HepG2 (cell line): ENCODE data around the gene KCNK5. TPM values are rescaled to one million over a fixed set of nuclear protein-coding genes. Genes with fewer than 3 reads are reported as not detected.

Experiments used
- ATAC-seq: fragments of 200-7000 bp; cut with Tn5 transposase; 3 replicates; pipeline ENCODE4 v1.9.1; 2020; ENCODE audit warnings: mild to moderate bottlenecking, moderate library complexity
- BruUV-seq: library from RNA; stranded (reverse); fragments of 400-500 nt; replicated peaks from 2 replicates; lab custom pipeline; 2021; lab: Mats Ljungman, UMichigan
- CTCF ChIA-PET: fragments of 300-600 bp; formaldehyde crosslinking; extraction: SDS; loops from one replicate; lab custom pipeline; 2021; ENCODE audit warnings: low total read pairs, inconsistent platforms, low intra/inter-chr PET ratio; lab: Yijun Ruan, JAX
- POLR2A ChIA-PET: fragments of 350-600 bp; sonication (Branson Sonifier 250); formaldehyde crosslinking; loops from one replicate; lab custom pipeline; 2020; ENCODE audit warnings: antibody characterized with exemption, inconsistent platforms; lab: Yijun Ruan, JAX
- DNase-seq: peaks from one replicate; pipeline ENCODE4 v3.0.0-alpha.2; 2015; ENCODE audit warnings: low spot score
- FAIRE-seq: peaks from 3 replicates; lab custom pipeline; 2011; peaks lifted over from hg19 to GRCh38; lab: Jason Lieb, UNC
- H2AFZ ChIP-seq: one replicate; pipeline ENCODE4 v1.6.1; 2011; ENCODE audit warnings: low read length, inconsistent platforms
- H3K27ac ChIP-seq: fragments of 300-600 bp; 3 replicates; pipeline ENCODE4 v1.8.0; 2011; ENCODE audit warnings: mixed run types, mild to moderate bottlenecking, mixed read lengths, low read length, inconsistent platforms; ENCODE audit not compliant: insufficient read depth; ENCODE audit errors: extremely low read length
- H3K27me3 ChIP-seq, 2 experiments: fragments of 200-600 bp in 1 of 2; 2 replicates in 1 of 2; 3 replicates in 1 of 2; pipeline versions ENCODE4 v1.6.0 to v1.8.0; 2011; ENCODE audit warnings: low read length in 2 of 2, mild to moderate bottlenecking in 2 of 2, moderate library complexity in 2 of 2, inconsistent platforms in 1 of 2; ENCODE audit not compliant: insufficient read depth in 2 of 2, control insufficient read depth in 1 of 2
- H3K36me3 ChIP-seq, 2 experiments: fragments of 200-600 bp in 1 of 2; replicated peaks in 1 of 2; 2 replicates in 1 of 2; 3 replicates in 1 of 2; pipeline versions ENCODE4 v1.5.1 to v1.8.0; 2011; ENCODE audit warnings: low read length in 2 of 2, inconsistent platforms in 1 of 2; ENCODE audit not compliant: insufficient read depth in 2 of 2, control insufficient read depth in 1 of 2
- H3K4me1 ChIP-seq: 2 replicates; pipeline ENCODE4 v1.5.1; 2012; ENCODE audit warnings: low read length, inconsistent platforms; ENCODE audit not compliant: insufficient read depth
- H3K4me2 ChIP-seq: 2 replicates; pipeline ENCODE4 v1.6.0; 2011; ENCODE audit warnings: low read depth, low read length, inconsistent platforms
- H3K4me3 ChIP-seq, 3 experiments: fragments of 200-600 bp in 1 of 3; sonication (generic), shearing (Covaris generic) in 1 of 3; replicated peaks in 1 of 3; 2 replicates each; pipeline ENCODE4 v1.5.1; 2011 to 2016; ENCODE audit warnings: low read length in 3 of 3, inconsistent platforms in 2 of 3, low read depth in 2 of 3, mild to moderate bottlenecking in 2 of 3, control low read depth in 1 of 3, mixed read lengths in 1 of 3; ENCODE audit not compliant: insufficient read depth in 1 of 3
- H3K79me2 ChIP-seq: one replicate; pipeline ENCODE4 v1.6.1; 2011; ENCODE audit warnings: low read length, inconsistent platforms; ENCODE audit not compliant: insufficient read depth
- H3K9ac ChIP-seq: 2 replicates; pipeline ENCODE4 v1.6.0; 2011; ENCODE audit warnings: mild to moderate bottlenecking, low read depth, low read length, inconsistent platforms; ENCODE audit not compliant: insufficient read depth
- H3K9me3 ChIP-seq: 2 replicates; pipeline ENCODE4 v1.5.1; 2012; ENCODE audit warnings: mild to moderate bottlenecking, low read length
- H4K20me1 ChIP-seq: 2 replicates; pipeline ENCODE4 v1.6.0; 2011; ENCODE audit warnings: inconsistent platforms, mild to moderate bottlenecking, low read length, moderate library complexity; ENCODE audit not compliant: insufficient read depth
- CSRNP2 ChIP-seq: sonication (generic); formaldehyde crosslinking; conservative IDR thresholded peaks from 2 replicates; pipeline ENCODE4 v1.8.0; 2022; ENCODE audit warnings: low read depth, missing genetic modification reagents
- FLYWCH1 ChIP-seq: sonication (generic); formaldehyde crosslinking; IDR thresholded peaks from 2 replicates; pipeline ENCODE4 v1.8.1; 2023; ENCODE audit warnings: mild to moderate bottlenecking, missing genetic modification reagents
- FOXK1 ChIP-seq: sonication (generic); formaldehyde crosslinking; IDR thresholded peaks from 2 replicates; pipeline ENCODE4 v1.4.0; 2020; ENCODE audit warnings: low read depth, missing genetic modification reagents, borderline replicate concordance
- HNF4A ChIP-seq: sonication (generic); formaldehyde crosslinking; IDR thresholded peaks from 2 replicates; pipeline ENCODE4 v1.4.0; 2020; ENCODE audit warnings: missing genetic modification reagents
- KLF12 ChIP-seq: sonication (generic); formaldehyde crosslinking; IDR thresholded peaks from 2 replicates; pipeline ENCODE4 v1.4.0; 2020; ENCODE audit warnings: missing genetic modification reagents, borderline replicate concordance
- KLF13 ChIP-seq: sonication (generic); formaldehyde crosslinking; IDR thresholded peaks from 2 replicates; pipeline ENCODE4 v1.4.0; 2020; ENCODE audit warnings: mild to moderate bottlenecking, missing genetic modification reagents
- NR2C2 ChIP-seq: sonication (generic); formaldehyde crosslinking; IDR thresholded peaks from 2 replicates; pipeline ENCODE4 v1.4.0; 2020; ENCODE audit warnings: missing genetic modification reagents, mild to moderate bottlenecking, moderate library complexity, borderline replicate concordance
- PHF8 ChIP-seq: sonication (generic); formaldehyde crosslinking; IDR thresholded peaks from 2 replicates; pipeline ENCODE4 v1.5.0; 2020; ENCODE audit warnings: missing genetic modification reagents
- RBFOX2 ChIP-seq: fragments of 200-400 bp; formaldehyde crosslinking; IDR thresholded peaks from 2 replicates; pipeline ENCODE4 v1.6.1; 2017; ENCODE audit warnings: low read depth, mild to moderate bottlenecking, low read length
- RFX3 ChIP-seq: IDR thresholded peaks from 2 replicates; pipeline ENCODE4 v1.6.1; 2016; ENCODE audit warnings: missing biosample characterization, missing genetic modification reagents
- SAFB2 ChIP-seq: sonication (generic); formaldehyde crosslinking; IDR thresholded peaks from 2 replicates; pipeline ENCODE4 v1.5.1; 2020; ENCODE audit warnings: missing genetic modification reagents, low read depth, mild to moderate bottlenecking, borderline replicate concordance
- TRAFD1 ChIP-seq: sonication (generic); formaldehyde crosslinking; IDR thresholded peaks from 2 replicates; pipeline ENCODE4 v1.5.1; 2020; ENCODE audit warnings: missing genetic modification reagents, mild to moderate bottlenecking, borderline replicate concordance
- USF2 ChIP-seq, 2 experiments: sonication (generic) in 1 of 2; formaldehyde crosslinking in 1 of 2; IDR thresholded peaks; 2 replicates each; pipeline versions ENCODE4 v1.5.1 to v1.6.1; 2011 to 2020; ENCODE audit warnings: borderline replicate concordance in 1 of 2, low read depth in 1 of 2, low read length in 1 of 2, mild to moderate bottlenecking in 1 of 2, missing genetic modification reagents in 1 of 2, moderate library complexity in 1 of 2
- ZNF136 ChIP-seq: sonication (generic); formaldehyde crosslinking; IDR thresholded peaks from 2 replicates; pipeline ENCODE4 v1.8.1; 2022; ENCODE audit warnings: low read depth, mild to moderate bottlenecking, moderate library complexity, missing genetic modification reagents
- ZNF260 ChIP-seq: sonication (generic); formaldehyde crosslinking; IDR thresholded peaks from 2 replicates; pipeline ENCODE4 v1.4.0; 2020; ENCODE audit warnings: missing genetic modification reagents, low read depth, mild to moderate bottlenecking, borderline replicate concordance
- ZNF3 ChIP-seq: IDR thresholded peaks from 2 replicates; pipeline ENCODE4 v1.7.0; 2017; ENCODE audit warnings: inconsistent platforms
- ZNF788 ChIP-seq: sonication (generic); formaldehyde crosslinking; IDR thresholded peaks from 2 replicates; pipeline ENCODE4 v1.5.0; 2020; ENCODE audit warnings: mild to moderate bottlenecking, missing genetic modification reagents, borderline replicate concordance
- WGBS: methylation state at CpG from one replicate; pipeline ENCODE4 v1.1.6; 2017; ENCODE audit warnings: low lambda C conversion rate; 5-methylcytosine and 5-hydroxymethylcytosine counted together
- in situ Hi-C: cut with HindIII; loops from 2 replicates; pipeline ENCODE4 v1.10.0; 2017; ENCODE audit warnings: low pct_unique_long_range_greater_than_20kb; ENCODE audit not compliant: extremely low pct_ligation_motif_present
- intact Hi-C: fragments of 100-400 bp; cut with micrococcal nuclease; formaldehyde crosslinking; loops from one replicate; pipeline ENCODE4 v1.10.0; 2022; ENCODE audit not compliant: unreplicated experiment
- polyA plus RNA-seq, 8 experiments: library from polyadenylated mRNA; depleted of rRNA in 3 of 8; stranded (reverse) in 7 of 8; unstranded in 1 of 8; fragments of >200 nt; fragmentation: Illumina TruSeq in 4 of 8; extraction: Trizol in 4 of 8; gene quantifications; 2 replicates each; pipeline versions ENCODE4 v1.2.1 to v1.2.3, GENCODE V29; 2011 to 2016; ENCODE audit warnings: low read depth in 4 of 8, missing spikeins in 1 of 8, mixed read lengths in 1 of 8; ENCODE audit not compliant: insufficient read depth in 1 of 8
- total RNA-seq, 5 experiments: library from RNA; depleted of rRNA; stranded (reverse); fragments of >200 nt; fragmentation: Illumina TruSeq; extraction: Trizol; gene quantifications; 2 replicates each; pipeline ENCODE4 v1.2.3, GENCODE V29; 2016; ENCODE audit warnings: low read depth in 1 of 5

KCNK5 gene
- total and polyA plus RNA-seq, 2 of the 13 experiments (the other 11 are each of a cell fraction or from before 2014, with no cell fraction given) = 0.04 TPM; not detected in 1

- no peak overlapping the region for H3K9ac ChIP-seq
- no peak for DNase-seq
- no peak overlapping the region for H3K27ac ChIP-seq
- POLR2A ChIA-PET = no interaction called here
- 7% methylated on average over 3 of the region's 3 CpGs for WGBS
- no peak overlapping the region for H2AFZ ChIP-seq
- no TSS peak for BruUV-seq
- ATAC-seq = no peak
- in situ Hi-C loops = no loop called here
- H3K4me1 ChIP-seq = no peaks in the 10 kb centered on the region
- H3K27me3 ChIP-seq = 0 out of 5 replicates have a peak, but pooled peaks cover 0 to 5% of the 10 kb centered on the region in 2 experiments
- H3K36me3 ChIP-seq = no peaks in the 10 kb centered on the region
- TF ChIP-seq PHF8 (CRISPR knock-in tag) = no peak
- TF ChIP-seq KLF13 (CRISPR knock-in tag) = no peak
- no peak for TF ChIP-seq USF2 (IDR thresholded peaks at IDR 0.05; ENCODE audit: low read depth, low read length)
- no peak for TF ChIP-seq USF2 (CRISPR knock-in tag; IDR thresholded peaks at IDR 0.05; ENCODE audit: borderline replicate concordance)
- no peak for TF ChIP-seq CSRNP2 (CRISPR knock-in tag)
- no peak for TF ChIP-seq HNF4A (CRISPR knock-in tag)
- no peak for TF ChIP-seq FLYWCH1 (CRISPR knock-in tag)
- TF ChIP-seq TRAFD1 = no peak
- TF ChIP-seq RBFOX2 = no peak
- no peak for TF ChIP-seq FOXK1 (CRISPR knock-in tag)
- no peak for TF ChIP-seq KLF12 (CRISPR knock-in tag)
- no peak for TF ChIP-seq ZNF136 (CRISPR knock-in tag)
- TF ChIP-seq ZNF788 (CRISPR knock-in tag) = no peak
- no peak for TF ChIP-seq ZNF3 (CRISPR knock-in tag)
- TF ChIP-seq SAFB2 (CRISPR knock-in tag) = no peak
- TF ChIP-seq RFX3 (CRISPR knock-in tag) = no peak
- no peak for TF ChIP-seq NR2C2 (CRISPR knock-in tag)
- no peak for TF ChIP-seq ZNF260
- H4K20me1 ChIP-seq = no peaks in the 10 kb centered on the region
- H3K79me2 ChIP-seq = no peaks in the 10 kb centered on the region
- no peak overlapping the region for H3K4me3 ChIP-seq
- no peaks in the 10 kb centered on the region for H3K9me3 ChIP-seq
- no peak overlapping the region for H3K4me2 ChIP-seq
- FAIRE-seq = no peak
- CTCF ChIA-PET = no interaction called here
- intact Hi-C loops = no loop called here
Observed at GRCh38 chr6:39151211-39151610, 78.1 kb downstream of the KCNK5 start.
